ENCODE data around the gene ANKS6. TPM values are rescaled to one million over a fixed set of nuclear protein-coding genes. Genes with fewer than 3 reads are reported as not detected.

Gene ANKS6
- total RNA-seq, 1 donor from 2014 or later: 10.9 TPM

GRCh38 chr9:98809311-98810101 is 13.2 kb upstream of the ANKS6 start:
- Mint-ChIP-seq H3K36me3 (ENCODE audit: low read depth) (peaks cover 2% of the 10 kb centered on the region), H3K4me1 (ENCODE audit: low read depth) (peaks cover 18% of the 10 kb centered on the region), H3K27me3 (ENCODE audit: low read depth) (peaks cover 48% of the 10 kb centered on the region), H3K9me3 (no peaks in the 10 kb centered on the region), H3K4me3 (ENCODE audit: low read depth) (peak overlapping the region; percentile 69), H3K27ac (no peak overlapping the region)
- DNase-seq (ENCODE audit: low spot score): no peak
- intact Hi-C loops (cut with micrococcal nuclease): no loop called here

- Mint-ChIP-seq H3K9me3 (no peaks in the 10 kb centered on the region), H3K4me1 (ENCODE audit: low read depth) (peaks cover 18% of the 10 kb centered on the region), H3K4me3 (ENCODE audit: low read depth) (peak overlapping the region; percentile 77), H3K27me3 (ENCODE audit: low read depth) (peaks cover 54% of the 10 kb centered on the region), H3K27ac (no peak overlapping the region), H3K36me3 (ENCODE audit: low read depth) (peaks cover 2% of the 10 kb centered on the region)
- intact Hi-C loops (cut with micrococcal nuclease): no loop called here
- DNase-seq (ENCODE audit: low spot score): no peak
Observed at GRCh38 chr9:98808875-98809274, 12.5 kb upstream of the ANKS6 start.

- Mint-ChIP-seq H3K9me3 (no peaks in the 10 kb centered on the region), H3K4me1 (ENCODE audit: low read depth) (peaks cover 18% of the 10 kb centered on the region), H3K27me3 (ENCODE audit: low read depth) (peaks cover 57% of the 10 kb centered on the region), H3K4me3 (ENCODE audit: low read depth) (peak overlapping the region; percentile 77), H3K36me3 (ENCODE audit: low read depth) (peaks cover 2% of the 10 kb centered on the region), H3K27ac (no peak overlapping the region)
- DNase-seq (ENCODE audit: low spot score): no peak
- intact Hi-C loops (cut with micrococcal nuclease): no loop called here
Observed at GRCh38 chr9:98808411-98808815, 12.1 kb upstream of the ANKS6 start.

GRCh38 chr9:98807814-98808195 is 11.4 kb upstream of the ANKS6 start:
- DNase-seq (ENCODE audit: low spot score): peak; percentile 37
- peaks cover 60% of the 10 kb centered on the region for H3K27me3 Mint-ChIP-seq (ENCODE audit: low read depth)
- no peaks in the 10 kb centered on the region for H3K9me3 Mint-ChIP-seq
- no peak overlapping the region for H3K27ac Mint-ChIP-seq
- intact Hi-C loops (cut with micrococcal nuclease): no loop called here
- peaks cover 18% of the 10 kb centered on the region for H3K4me1 Mint-ChIP-seq (ENCODE audit: low read depth)
- peaks cover 2% of the 10 kb centered on the region for H3K36me3 Mint-ChIP-seq (ENCODE audit: low read depth)
- H3K4me3 Mint-ChIP-seq (ENCODE audit: low read depth): peak overlapping the region; percentile 77

GRCh38 chr9:98807070-98807813 is 10.9 kb upstream of the ANKS6 start, which contains the start of gene GALNT12:
Gene GALNT12, plus strand, starts transcription at chr9:98807670. Its CDS starts 29 bp downstream, at chr9:98807699.
- H3K27me3 Mint-ChIP-seq (ENCODE audit: low read depth): peaks cover 61% of the 10 kb centered on the region
- peak within 1 kb of the TSS; percentile 79 for H3K4me3 Mint-ChIP-seq (ENCODE audit: low read depth)
- intact Hi-C loops (cut with micrococcal nuclease): no loop called here
- DNase-seq (ENCODE audit: low spot score): peak; percentile 28
- no peaks in the 10 kb centered on the region for H3K9me3 Mint-ChIP-seq
- H3K27ac Mint-ChIP-seq: no peak within 1 kb of the TSS
- peaks cover 2% of the 10 kb centered on the region for H3K36me3 Mint-ChIP-seq (ENCODE audit: low read depth)
- H3K4me1 Mint-ChIP-seq (ENCODE audit: low read depth): peaks cover 18% of the 10 kb centered on the region

GRCh38 chr9:98806394-98807035 is 10.2 kb upstream of the ANKS6 start:
- Mint-ChIP-seq H3K4me3 (ENCODE audit: low read depth) (peak overlapping the region; percentile 79), H3K4me1 (ENCODE audit: low read depth) (peaks cover 18% of the 10 kb centered on the region), H3K9me3 (no peaks in the 10 kb centered on the region), H3K36me3 (ENCODE audit: low read depth) (peaks cover 2% of the 10 kb centered on the region), H3K27ac (no peak overlapping the region), H3K27me3 (ENCODE audit: low read depth) (peaks cover 67% of the 10 kb centered on the region)
- DNase-seq (ENCODE audit: low spot score): no peak
- intact Hi-C loops (cut with micrococcal nuclease): no loop called here

GRCh38 chr9:98805506-98806272 is 9.3 kb upstream of the ANKS6 start:
- no peaks in the 10 kb centered on the region for H3K36me3 Mint-ChIP-seq (ENCODE audit: low read depth)
- no peak overlapping the region for H3K4me3 Mint-ChIP-seq (ENCODE audit: low read depth)
- intact Hi-C loops (cut with micrococcal nuclease): no loop called here
- no peak overlapping the region for H3K27ac Mint-ChIP-seq
- peaks cover 65% of the 10 kb centered on the region for H3K27me3 Mint-ChIP-seq (ENCODE audit: low read depth)
- H3K4me1 Mint-ChIP-seq (ENCODE audit: low read depth): peaks cover 11% of the 10 kb centered on the region
- no peak for DNase-seq (ENCODE audit: low spot score)
- no peaks in the 10 kb centered on the region for H3K9me3 Mint-ChIP-seq

GRCh38 chr9:98804083-98804482 is 7.7 kb upstream of the ANKS6 start:
- H3K4me3 Mint-ChIP-seq (ENCODE audit: low read depth): no peak overlapping the region
- no peaks in the 10 kb centered on the region for H3K9me3 Mint-ChIP-seq
- H3K4me1 Mint-ChIP-seq (ENCODE audit: low read depth): peaks cover 9% of the 10 kb centered on the region
- H3K27me3 Mint-ChIP-seq (ENCODE audit: low read depth): peaks cover 58% of the 10 kb centered on the region
- H3K36me3 Mint-ChIP-seq (ENCODE audit: low read depth): no peaks in the 10 kb centered on the region
- no peak for DNase-seq (ENCODE audit: low spot score)
- H3K27ac Mint-ChIP-seq: no peak overlapping the region
- intact Hi-C loops (cut with micrococcal nuclease): no loop called here

GRCh38 chr9:98801969-98802371 is 5.6 kb upstream of the ANKS6 start:
- Mint-ChIP-seq H3K4me1 (ENCODE audit: low read depth) (peaks cover 4% of the 10 kb centered on the region), H3K9me3 (peaks cover 14% of the 10 kb centered on the region), H3K27me3 (ENCODE audit: low read depth) (peaks cover 57% of the 10 kb centered on the region), H3K4me3 (ENCODE audit: low read depth) (no peak overlapping the region), H3K36me3 (ENCODE audit: low read depth) (peaks cover 9% of the 10 kb centered on the region), H3K27ac (no peak overlapping the region)
- intact Hi-C loops (cut with micrococcal nuclease): no loop called here
- no peak for DNase-seq (ENCODE audit: low spot score)

- peaks cover 53% of the 10 kb centered on the region for H3K27me3 Mint-ChIP-seq (ENCODE audit: low read depth)
- H3K27ac Mint-ChIP-seq: no peak overlapping the region
- intact Hi-C loops (cut with micrococcal nuclease): no loop called here
- peaks cover 10% of the 10 kb centered on the region for H3K36me3 Mint-ChIP-seq (ENCODE audit: low read depth)
- DNase-seq (ENCODE audit: low spot score): no peak
- H3K4me1 Mint-ChIP-seq (ENCODE audit: low read depth): peaks cover 3% of the 10 kb centered on the region
- no peak overlapping the region for H3K4me3 Mint-ChIP-seq (ENCODE audit: low read depth)
- H3K9me3 Mint-ChIP-seq: peaks cover 14% of the 10 kb centered on the region
Observed at GRCh38 chr9:98801561-98801960, 5.2 kb upstream of the ANKS6 start.

- Mint-ChIP-seq H3K27ac (no peak overlapping the region), H3K4me1 (ENCODE audit: low read depth) (peaks cover 16% of the 10 kb centered on the region), H3K36me3 (ENCODE audit: low read depth) (peaks cover 10% of the 10 kb centered on the region), H3K27me3 (ENCODE audit: low read depth) (peaks cover 36% of the 10 kb centered on the region), H3K9me3 (peaks cover 14% of the 10 kb centered on the region), H3K4me3 (ENCODE audit: low read depth) (no peak overlapping the region)
- no peak for DNase-seq (ENCODE audit: low spot score)
- intact Hi-C loops (cut with micrococcal nuclease): no loop called here
Observed at GRCh38 chr9:98798254-98798653, 1.9 kb upstream of the ANKS6 start.

- H3K9me3 Mint-ChIP-seq: peaks cover 14% of the 10 kb centered on the region
- H3K27me3 Mint-ChIP-seq (ENCODE audit: low read depth): peaks cover 35% of the 10 kb centered on the region
- DNase-seq (ENCODE audit: low spot score): no peak
- peaks cover 16% of the 10 kb centered on the region for H3K4me1 Mint-ChIP-seq (ENCODE audit: low read depth)
- no peak overlapping the region for H3K27ac Mint-ChIP-seq
- peak overlapping the region; percentile 81 for H3K4me3 Mint-ChIP-seq (ENCODE audit: low read depth)
- intact Hi-C loops (cut with micrococcal nuclease): no loop called here
- peaks cover 10% of the 10 kb centered on the region for H3K36me3 Mint-ChIP-seq (ENCODE audit: low read depth)
Observed at GRCh38 chr9:98797491-98797890, 1.1 kb upstream of the ANKS6 start.

Data from activated T-helper 2 cell treated with anti-CD3 and anti-CD28 coated beads, Interferon-gamma antibody, Interleukin-2, Interleukin-4, amounts not matched to agents 10 μg/mL and 5 μg/mL and 100 μg/mL, durations not matched to agents 14 hours and 24 hours and 36 hours (primary cell).